Hippocampal formation (tissue), 2 donors: ENCODE data around the gene RBL1.
"Not testable (repeated sequence)": the region's sequence is repeated elsewhere in the genome, so short reads cannot be mapped to it uniquely, and the experiment has no call there.

Experiments
- DNase-seq, 2 donors: peaks; one replicate each; lab custom pipeline; 2025; lab: John Stamatoyannopoulos, UW

Gene RBL1, protein sequence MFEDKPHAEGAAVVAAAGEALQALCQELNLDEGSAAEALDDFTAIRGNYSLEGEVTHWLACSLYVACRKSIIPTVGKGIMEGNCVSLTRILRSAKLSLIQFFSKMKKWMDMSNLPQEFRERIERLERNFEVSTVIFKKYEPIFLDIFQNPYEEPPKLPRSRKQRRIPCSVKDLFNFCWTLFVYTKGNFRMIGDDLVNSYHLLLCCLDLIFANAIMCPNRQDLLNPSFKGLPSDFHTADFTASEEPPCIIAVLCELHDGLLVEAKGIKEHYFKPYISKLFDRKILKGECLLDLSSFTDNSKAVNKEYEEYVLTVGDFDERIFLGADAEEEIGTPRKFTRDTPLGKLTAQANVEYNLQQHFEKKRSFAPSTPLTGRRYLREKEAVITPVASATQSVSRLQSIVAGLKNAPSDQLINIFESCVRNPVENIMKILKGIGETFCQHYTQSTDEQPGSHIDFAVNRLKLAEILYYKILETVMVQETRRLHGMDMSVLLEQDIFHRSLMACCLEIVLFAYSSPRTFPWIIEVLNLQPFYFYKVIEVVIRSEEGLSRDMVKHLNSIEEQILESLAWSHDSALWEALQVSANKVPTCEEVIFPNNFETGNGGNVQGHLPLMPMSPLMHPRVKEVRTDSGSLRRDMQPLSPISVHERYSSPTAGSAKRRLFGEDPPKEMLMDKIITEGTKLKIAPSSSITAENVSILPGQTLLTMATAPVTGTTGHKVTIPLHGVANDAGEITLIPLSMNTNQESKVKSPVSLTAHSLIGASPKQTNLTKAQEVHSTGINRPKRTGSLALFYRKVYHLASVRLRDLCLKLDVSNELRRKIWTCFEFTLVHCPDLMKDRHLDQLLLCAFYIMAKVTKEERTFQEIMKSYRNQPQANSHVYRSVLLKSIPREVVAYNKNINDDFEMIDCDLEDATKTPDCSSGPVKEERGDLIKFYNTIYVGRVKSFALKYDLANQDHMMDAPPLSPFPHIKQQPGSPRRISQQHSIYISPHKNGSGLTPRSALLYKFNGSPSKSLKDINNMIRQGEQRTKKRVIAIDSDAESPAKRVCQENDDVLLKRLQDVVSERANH

DNA sequence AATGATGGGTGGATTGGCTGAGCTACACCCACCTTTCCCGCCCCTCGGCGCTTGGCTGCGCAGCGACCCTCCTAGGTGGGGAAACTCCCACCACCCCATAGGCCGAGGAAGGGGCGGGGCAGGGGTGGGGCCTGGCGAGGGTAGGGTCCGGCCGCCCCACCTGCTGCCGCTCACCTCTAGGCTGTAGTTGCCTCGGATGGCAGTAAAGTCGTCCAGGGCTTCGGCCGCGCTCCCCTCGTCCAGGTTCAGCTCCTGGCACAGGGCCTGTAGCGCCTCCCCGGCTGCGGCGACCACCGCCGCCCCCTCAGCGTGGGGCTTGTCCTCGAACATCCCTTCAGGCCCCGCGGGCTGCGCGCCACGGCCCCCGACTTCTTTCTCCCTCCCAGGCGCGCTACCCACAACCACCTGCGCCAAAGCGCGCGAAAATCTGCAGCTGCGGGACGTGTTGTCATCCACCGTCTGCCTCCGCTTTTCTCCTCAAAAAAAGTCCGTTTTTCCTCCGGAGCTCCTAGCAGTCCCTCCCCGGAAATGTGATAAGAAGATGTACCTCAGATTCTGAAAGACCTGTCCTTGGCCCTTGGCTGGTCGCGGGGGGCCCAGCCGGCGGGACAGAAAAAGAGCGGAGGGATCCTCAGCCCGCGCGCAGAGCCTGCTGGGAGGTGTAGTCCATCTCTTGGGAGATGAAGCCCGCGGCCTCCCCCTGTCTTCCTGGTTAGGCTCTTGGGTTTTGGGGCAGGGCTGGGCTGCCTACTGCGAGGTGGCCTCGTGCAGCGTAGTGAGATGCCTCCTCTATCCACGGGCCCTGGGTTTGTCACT, at the start of gene RBL1:
Gene RBL1 (minus strand): TSS at position 399 of the 816 bp plus-strand sequence. CDS start 69 bp downstream, at position 330.
- peak; percentile 75 to 86 for DNase-seq

DNA sequence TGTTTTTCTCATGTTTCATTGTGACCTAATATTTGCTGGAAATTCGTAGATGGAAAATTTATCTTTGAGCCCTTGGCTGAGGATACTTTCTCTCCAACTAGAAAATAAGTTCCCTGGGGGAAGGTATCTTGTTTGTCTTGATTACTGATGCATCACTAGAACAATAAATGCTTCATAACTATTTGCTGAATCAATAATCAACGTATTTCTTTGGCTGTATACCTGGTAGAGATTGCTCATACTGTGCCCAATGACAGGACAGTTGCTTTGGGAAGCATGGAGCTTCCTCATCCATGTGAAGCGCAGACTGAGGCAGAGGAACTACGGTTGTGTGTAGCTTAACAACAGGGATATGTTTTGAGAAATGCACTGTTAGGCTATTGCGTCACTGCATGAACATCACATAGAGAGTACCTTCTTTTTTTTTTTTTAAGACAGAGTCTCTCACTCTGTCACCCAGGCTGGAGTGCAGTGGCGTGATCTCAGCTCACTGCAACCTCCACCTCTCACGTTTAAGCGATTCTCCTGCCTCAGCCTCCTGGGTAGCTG, 49.1 kb upstream of the RBL1 start:
- DNase-seq, result no peak

DNA sequence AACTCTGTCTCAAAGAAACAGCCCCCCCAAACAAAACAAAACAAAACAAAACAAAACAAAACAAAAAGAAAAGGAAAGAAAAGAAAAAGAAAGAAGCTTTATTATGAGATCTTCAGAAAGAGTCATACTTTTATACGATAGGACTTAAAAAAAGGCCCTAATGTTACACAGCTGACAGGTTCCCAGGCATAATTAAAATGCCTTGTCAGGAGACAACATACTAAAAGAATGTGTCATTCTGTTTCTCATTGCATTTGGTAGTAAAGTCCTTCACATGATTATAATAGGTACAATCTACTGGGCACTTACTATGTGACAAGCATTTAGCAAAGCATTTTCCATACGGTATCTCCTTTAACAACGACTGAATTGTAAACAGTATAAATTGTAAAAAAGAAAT, 46.9 kb upstream of the RBL1 start:
- DNase-seq, result no peak

DNA sequence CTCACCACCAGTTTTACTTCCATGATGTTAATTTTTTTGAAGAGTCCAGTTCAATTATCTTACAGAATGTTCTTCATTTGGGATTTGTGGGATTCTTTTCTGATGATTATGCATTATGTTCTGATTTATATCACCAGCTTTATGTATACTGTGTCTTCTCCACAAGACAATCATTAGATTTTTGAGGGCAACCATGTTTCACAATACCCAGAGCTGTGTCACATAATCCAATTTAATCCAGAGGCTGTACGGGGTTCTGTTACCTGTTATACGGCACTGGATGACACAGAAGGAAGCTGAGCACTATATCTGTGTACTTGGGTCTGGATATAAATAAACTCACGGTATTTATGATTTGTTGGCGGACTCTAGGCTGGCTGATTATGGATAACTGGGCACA, 41.8 kb upstream of the RBL1 start:
- DNase-seq, result no peak

GRCh38 chr20:37133952-37134351, 38.2 kb upstream of the RBL1 start:
- DNase-seq, result no peak

- DNase-seq, result no peak
Measured at GRCh38 chr20:37131486-37131885, 35.7 kb upstream of the RBL1 start.

- DNase-seq, result no peak
Measured at GRCh38 chr20:37128803-37129202, 33.0 kb upstream of the RBL1 start.

DNA sequence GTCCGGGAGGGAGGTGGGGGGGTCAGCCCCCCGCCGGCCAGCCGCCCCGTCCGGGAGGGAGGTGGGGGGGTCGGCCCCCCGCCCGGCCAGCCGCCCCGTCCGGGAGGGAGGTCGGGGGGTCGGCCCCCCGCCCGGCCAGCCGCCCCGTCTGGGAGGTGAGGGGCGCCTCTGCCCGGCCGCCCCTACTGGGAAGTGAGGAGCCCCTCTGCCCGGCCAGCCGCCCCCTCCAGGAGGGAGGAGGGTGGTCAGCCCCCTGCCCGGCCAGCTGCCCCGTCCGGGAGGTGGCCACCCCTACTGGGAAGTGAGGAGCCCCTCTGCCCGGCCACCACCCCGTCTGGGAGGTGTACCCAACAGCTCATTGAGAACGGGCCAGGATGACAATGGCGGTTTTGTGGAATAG, 30.5 kb upstream of the RBL1 start:
- DNase-seq, result not testable (repeated sequence)

DNA sequence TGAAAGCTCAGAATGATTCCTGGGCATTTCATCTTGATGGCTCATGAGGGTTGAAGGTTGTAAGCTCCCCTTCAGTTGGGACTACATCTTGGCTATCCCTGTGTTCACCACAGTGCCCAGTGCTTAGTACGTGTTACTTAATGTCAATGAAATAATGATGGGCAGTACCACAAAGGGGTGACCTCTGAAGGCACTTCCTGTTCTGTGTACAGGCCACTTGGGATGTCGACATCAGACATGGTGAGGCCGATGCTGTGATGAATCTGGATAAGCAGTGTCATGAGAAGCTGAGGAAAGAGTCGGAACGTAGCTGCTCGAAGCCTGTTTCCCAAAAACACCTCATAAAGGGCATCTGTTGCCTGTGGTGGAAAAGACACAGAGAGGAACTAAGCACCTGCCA, 27.6 kb upstream of the RBL1 start:
- DNase-seq, result no peak

DNA sequence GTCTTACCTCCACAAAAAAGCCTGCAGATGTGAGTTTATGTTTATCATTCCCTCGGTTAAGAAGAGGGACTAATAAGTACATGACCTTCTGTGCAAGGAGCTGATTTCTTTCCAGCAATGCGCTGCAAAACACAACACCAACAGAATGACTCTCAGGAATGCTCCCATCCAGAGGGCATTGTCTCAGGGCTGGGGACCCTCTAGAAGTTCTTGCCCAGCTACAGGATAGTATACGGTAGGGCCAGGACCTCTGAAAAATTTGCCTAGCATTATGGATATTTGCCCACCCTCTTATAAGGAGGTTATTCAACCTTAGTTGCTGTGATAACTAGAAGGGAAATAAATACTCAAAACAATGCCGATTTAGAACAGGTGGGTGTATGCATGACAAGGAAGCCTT, 24.7 kb upstream of the RBL1 start:
- no peak for DNase-seq

DNA sequence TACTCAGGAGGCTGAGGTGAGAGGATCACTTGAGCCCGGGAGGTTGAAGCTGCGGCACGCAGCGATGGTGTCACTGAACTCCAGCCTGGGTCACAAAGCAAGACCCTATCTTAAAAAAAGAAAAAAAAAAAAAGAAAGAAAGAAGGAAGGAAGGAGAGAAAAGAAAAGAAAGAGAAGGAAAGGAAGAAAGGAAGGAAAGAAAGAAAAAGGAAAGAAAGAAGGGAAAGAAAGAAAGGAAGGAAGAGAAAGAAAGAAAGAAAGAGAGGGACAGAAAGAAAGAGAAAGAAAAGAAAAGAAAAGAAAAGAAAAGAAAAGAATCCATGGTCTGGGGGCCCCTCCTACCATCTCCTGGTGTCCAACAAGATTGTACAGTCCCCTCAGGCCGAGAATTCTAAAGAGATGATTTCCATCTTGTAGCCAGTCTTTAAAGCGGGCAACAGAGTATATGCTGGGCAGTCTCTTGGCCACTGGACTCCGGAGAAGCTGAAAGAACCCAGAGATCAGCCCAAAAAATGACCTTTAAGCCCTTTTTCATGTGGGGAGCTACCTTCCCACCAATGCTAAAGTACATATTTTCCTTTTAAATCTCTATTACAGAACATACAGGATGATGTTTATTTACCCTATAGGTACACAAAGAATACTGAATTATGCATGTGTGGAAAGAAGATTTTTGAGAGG, 23.7 kb upstream of the RBL1 start:
- no peak for DNase-seq

DNA sequence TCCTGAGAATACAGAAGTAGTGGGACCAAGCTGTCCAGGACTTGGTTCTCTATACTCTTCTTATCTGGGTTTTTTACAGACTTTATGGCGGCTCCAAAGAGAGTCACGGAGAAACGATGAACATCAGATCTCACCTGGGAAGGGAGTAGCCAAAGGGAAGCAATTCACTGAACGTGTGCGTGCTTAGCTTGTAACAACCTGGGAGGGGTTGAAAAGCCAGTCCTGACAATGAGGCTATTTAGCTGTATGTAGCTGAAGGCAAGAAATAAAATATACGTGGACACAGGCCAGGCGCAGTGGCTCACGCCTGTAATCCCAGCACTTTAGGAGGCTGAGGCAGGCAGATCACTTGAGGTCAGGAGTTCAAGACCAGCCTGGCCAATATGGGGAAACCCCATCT, 18.2 kb upstream of the RBL1 start:
- DNase-seq, result no peak

DNA sequence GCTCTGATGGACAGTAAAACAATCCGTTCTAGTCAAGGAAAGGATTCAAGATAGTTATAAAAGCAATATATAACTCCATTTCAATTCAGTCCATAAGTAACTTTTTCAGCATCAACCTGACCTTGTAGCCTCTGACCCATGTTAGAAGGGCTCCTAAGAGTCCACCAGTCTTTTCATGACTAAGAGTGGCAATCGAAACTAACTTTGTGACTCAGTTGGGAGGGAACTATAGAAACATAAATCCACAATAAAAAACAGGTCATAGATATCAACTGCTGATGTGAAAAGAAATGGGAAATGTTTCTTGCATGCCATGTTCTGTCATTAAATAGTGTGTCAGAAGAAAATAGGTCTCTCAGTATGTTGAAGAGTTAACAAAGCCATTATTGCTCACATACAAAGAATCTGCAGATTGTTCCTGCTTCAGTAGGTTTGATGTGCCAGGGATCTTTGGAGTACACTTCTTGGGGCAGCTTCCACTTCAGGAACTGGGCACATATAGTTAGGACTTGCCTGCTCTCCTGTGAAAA, 16.2 kb upstream of the RBL1 start:
- DNase-seq, result no peak

DNA sequence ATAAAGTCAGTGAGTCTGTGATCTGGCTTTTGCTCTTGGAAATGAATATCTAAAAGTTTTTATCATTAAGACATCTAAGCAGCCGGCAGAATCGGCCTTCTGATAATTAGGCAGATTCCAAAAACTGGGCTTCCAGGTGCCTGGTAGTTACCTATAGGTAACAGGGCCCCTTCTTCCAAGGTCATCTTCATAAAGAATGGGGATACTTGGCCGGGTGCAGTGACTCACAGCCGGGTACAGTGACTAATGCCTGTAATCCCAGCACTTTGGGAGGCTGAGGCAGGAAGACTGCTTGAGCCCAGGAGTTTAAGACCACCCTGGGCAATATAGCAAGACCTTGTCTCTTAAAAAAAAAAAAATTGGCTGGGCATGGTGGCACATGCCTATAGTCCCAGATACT, 12.9 kb upstream of the RBL1 start:
- DNase-seq, result no peak

DNA sequence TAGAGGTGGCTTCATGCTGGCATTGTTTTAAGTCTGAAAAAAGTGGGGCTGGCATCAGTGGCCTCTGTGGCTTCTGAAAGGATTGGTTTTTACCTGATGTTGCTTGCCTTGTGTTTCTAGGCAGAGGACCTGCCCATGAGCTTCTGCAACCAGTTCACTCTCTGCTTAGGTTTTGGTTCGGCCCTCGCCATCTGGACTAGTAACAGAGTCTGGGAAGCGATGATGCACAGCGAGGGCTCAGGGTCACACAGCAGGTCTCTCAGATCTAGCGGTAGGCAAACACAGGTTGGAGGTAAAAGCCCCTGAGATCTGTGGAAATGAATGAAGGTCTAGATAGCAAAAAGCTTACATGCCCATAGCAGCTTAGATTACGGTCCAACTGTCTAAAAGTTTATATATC, 6.8 kb upstream of the RBL1 start:
- no peak for DNase-seq

DNA sequence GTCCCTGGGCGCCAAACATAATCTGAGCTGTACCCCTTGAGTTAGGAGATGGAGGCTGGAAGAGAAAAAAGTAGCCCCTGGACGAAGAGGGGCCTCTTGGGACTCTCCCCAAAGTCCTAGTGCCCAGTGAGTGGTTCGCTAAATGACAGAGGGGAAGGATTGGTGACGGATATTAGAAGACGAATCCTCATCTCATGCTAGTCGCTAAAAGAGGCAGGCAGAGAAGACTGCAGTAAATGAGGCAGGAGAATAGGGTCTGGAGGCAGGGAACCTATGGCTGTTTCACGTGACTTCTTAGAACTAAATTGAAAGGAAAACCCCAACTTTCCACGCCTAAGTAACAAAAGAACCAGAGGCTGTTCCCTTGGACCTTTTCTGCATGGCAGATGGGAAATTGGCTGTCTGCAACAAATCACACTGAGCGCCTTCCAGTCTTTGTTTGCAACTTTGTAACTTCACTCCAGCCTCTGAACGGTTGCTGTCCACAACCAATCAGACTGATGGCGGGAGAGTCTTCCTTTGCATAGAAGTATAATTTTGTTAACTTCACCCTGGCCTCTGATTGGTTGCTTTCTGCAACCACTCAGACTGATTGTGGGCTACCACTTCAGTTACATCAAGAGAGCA, 731 bp upstream of the RBL1 start:
- DNase-seq, result no peak

DNA sequence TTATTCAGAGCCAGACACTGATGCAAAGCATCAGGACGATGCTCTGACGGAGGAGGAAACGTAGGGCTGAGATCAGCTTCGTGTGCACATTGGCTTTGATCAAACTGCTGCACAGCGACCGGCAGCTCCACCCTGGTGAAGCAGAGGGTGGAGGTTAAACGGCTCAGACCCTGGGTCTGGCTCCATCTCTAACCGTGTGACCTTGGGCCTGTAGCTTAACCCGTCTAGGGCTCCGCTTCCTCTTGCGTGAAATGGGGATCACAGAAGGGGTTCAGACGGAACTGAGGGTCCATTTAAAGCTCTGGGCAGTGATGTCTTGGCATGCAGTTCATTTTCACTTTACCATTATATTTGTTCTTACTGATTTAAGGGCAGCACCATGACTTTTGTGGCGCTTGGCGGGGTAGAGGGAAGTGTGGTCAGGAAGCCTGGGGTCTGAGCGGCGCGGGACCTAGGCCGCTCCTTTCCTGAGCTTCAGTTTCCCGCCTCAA, 644 bp downstream of the RBL1 start:
- DNase-seq, result no peak

GRCh38 chr20:37090407-37090806, 5.4 kb downstream of the RBL1 start:
- DNase-seq, result no peak

DNA sequence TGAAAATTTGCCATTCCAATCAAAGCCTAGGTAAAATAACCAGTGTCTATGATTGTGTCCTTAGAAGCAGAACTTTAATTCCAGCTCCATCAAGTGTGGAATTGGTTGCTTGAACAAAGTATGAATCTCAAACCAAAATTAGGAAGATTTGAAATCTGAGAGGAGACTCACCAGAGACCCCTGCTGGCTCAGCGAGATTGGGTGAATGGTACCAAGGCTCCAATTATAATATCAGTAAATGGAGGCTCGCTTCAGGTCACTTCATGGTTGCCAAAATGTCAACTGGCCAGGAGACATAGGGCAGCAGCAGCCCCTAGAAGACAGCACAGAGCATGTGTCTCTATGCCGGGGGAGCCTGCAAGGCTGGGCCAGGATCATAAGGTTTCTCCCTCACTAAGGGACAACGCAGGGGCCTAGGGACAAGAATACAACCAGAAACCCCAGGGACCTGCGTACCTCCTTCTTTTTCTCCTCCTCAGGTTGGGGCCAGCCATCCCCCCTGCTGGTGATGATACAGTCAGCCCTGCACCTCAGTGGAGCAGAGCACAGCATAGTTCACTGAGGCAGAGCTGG, 14.0 kb downstream of the RBL1 start:
- DNase-seq, result no peak

DNA sequence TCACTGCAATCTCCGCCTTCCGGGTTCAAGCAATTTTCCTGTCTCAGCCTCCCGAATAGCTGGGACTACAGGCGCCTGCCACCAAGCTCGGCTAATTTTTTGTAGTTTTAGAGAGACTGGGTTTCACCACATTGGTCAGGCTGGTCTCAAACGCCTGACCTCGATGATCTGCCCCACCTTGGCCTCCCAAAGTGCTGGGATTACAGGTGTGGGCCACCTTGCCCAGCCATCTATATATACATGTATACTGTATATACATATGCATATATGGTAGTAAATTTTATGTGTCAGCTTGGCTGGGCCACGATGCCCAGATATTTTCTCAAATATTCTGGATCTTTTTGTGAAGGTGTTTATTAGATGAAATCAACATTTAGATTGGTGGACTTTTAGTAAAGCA, 18.8 kb downstream of the RBL1 start:
- no peak for DNase-seq
